ENCODE data around the gene FBXO34.

DNA sequence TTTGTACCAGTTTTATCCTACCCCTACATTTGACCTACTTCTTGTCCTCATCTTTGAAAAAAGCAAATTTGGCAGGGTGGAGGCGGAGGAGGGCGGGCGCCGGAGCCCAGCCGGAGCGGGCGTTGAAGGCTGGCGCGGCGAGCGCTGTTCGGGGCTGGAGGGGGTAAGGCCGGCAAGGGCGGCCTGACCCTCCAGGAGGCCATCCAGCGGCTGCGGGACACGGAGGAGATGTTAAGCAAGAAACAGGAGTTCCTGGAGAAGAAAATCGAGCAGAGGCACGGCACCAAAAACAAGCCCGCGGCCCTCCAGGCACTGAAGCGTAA is 27.2 kb downstream of the FBXO34 start:
- TF ChIP-seq, protein P1, sequence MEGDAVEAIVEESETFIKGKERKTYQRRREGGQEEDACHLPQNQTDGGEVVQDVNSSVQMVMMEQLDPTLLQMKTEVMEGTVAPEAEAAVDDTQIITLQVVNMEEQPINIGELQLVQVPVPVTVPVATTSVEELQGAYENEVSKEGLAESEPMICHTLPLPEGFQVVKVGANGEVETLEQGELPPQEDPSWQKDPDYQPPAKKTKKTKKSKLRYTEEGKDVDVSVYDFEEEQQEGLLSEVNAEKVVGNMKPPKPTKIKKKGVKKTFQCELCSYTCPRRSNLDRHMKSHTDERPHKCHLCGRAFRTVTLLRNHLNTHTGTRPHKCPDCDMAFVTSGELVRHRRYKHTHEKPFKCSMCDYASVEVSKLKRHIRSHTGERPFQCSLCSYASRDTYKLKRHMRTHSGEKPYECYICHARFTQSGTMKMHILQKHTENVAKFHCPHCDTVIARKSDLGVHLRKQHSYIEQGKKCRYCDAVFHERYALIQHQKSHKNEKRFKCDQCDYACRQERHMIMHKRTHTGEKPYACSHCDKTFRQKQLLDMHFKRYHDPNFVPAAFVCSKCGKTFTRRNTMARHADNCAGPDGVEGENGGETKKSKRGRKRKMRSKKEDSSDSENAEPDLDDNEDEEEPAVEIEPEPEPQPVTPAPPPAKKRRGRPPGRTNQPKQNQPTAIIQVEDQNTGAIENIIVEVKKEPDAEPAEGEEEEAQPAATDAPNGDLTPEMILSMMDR (IDR thresholded peaks at IDR 0.05), result no peak
- no peak for TF ChIP-seq TCF7L2 (IDR thresholded peaks at IDR 0.05; ENCODE audit: low read depth, low read length)

Data from Panc1 (cell line).